Lower leg skin (tissue), 3 donors: ENCODE data around the gene F7.

Source experiments
- POLR2A ChIP-seq, 2 donors: fragments of 450-650 bp; IDR thresholded peaks; one replicate each; pipeline ENCODE4 v1.6.1; 2016 to 2017; ENCODE audit warnings: antibody characterized with exemption in 2 of 2, mild to moderate bottlenecking in 1 of 2, moderate library complexity in 1 of 2
- TF ChIP-seq, protein P1 (sequence below), 3 donors: fragments of 450-650 bp; IDR thresholded peaks; one replicate each; pipeline ENCODE4 v1.5.1; 2016; ENCODE audit warnings: antibody characterized with exemption in 3 of 3, mild to moderate bottlenecking in 3 of 3, moderate library complexity in 2 of 3

DNA sequence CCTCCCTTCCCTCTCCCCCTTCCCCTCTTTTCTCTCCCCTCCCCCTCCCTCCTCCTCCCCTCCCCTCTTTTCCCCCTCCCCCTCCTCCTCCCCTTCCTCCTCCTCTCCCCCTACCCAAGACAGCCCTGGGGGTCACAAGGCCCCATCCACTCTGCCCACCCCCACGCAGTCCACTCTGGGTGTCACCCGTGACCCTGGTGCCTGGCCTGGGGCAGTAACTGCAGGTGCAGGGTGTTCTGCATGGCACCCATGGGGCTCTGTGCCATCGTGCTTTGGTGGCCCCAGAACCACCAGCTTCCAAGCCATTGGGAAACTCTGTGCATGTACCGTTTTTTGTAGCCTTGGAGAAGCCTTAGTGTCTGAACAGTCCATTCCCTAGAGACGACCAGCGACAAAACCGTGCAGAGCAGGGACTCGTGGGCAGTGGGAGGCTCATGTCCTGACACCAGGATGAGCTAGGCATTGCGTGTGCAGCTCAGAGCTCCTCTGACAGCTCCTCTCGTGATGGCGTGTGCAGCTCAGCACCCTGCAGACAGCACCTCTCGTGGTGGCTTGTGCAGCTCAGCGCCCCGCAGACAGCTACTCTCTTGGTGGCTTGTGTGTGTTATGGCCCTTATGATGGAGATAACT, 43.7 kb upstream of the F7 start:
- TF ChIP-seq, protein P1, sequence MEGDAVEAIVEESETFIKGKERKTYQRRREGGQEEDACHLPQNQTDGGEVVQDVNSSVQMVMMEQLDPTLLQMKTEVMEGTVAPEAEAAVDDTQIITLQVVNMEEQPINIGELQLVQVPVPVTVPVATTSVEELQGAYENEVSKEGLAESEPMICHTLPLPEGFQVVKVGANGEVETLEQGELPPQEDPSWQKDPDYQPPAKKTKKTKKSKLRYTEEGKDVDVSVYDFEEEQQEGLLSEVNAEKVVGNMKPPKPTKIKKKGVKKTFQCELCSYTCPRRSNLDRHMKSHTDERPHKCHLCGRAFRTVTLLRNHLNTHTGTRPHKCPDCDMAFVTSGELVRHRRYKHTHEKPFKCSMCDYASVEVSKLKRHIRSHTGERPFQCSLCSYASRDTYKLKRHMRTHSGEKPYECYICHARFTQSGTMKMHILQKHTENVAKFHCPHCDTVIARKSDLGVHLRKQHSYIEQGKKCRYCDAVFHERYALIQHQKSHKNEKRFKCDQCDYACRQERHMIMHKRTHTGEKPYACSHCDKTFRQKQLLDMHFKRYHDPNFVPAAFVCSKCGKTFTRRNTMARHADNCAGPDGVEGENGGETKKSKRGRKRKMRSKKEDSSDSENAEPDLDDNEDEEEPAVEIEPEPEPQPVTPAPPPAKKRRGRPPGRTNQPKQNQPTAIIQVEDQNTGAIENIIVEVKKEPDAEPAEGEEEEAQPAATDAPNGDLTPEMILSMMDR (IDR thresholded peaks at IDR 0.05) = no peak
- no peak for TF ChIP-seq POLR2A (IDR thresholded peaks at IDR 0.05)
